ENCODE measurements around the gene TMEM53.

TMEM53 gene

GRCh38 chr1:44696101-44696500 lies 21.8 kb upstream of the TMEM53 start:
- Histone ChIP-seq H3K9ac (ENCODE audit: low read depth, low read length) (no peak overlapping the region), H3K4me3 (ENCODE audit: low read length) (no peak overlapping the region)

GRCh38 chr1:44695671-44696070 lies 21.4 kb upstream of the TMEM53 start:
- Histone ChIP-seq H3K4me3 (ENCODE audit: low read length) (no peak overlapping the region), H3K4me2 (ENCODE audit: low read length) (no peak overlapping the region)

More at GRCh38 chr1:44696101-44696500, 21.8 kb upstream of the TMEM53 start:
- no peaks in the 10 kb centered on the region for H3K9me3 ChIP-seq (replicated peaks; ENCODE audit: low read length)
- no peaks in the 10 kb centered on the region for H3K4me1 ChIP-seq (ENCODE audit: control insufficient read depth, insufficient read depth, low read length)
- peaks cover 23% of the 10 kb centered on the region for H3K27me3 ChIP-seq (ENCODE audit: control insufficient read depth, insufficient read depth, low read length)
- no peaks in the 10 kb centered on the region for H3K36me3 ChIP-seq (ENCODE audit: insufficient read depth, low read length)
- no peak overlapping the region for H3K4me2 ChIP-seq (ENCODE audit: low read length)

GRCh38 chr1:44694863-44695478 lies 20.7 kb upstream of the TMEM53 start:
- Histone ChIP-seq H3K36me3 (ENCODE audit: insufficient read depth, low read length) (no peaks in the 10 kb centered on the region), H3K27me3 (ENCODE audit: control insufficient read depth, insufficient read depth, low read length) (peaks cover 23% of the 10 kb centered on the region), H3K9ac (ENCODE audit: low read depth, low read length) (no peak overlapping the region), H3K4me2 (ENCODE audit: low read length) (no peak overlapping the region), H3K9me3 (replicated peaks; ENCODE audit: low read length) (no peaks in the 10 kb centered on the region), H3K4me3 (ENCODE audit: low read length) (no peak overlapping the region), H3K4me1 (ENCODE audit: control insufficient read depth, insufficient read depth, low read length) (no peaks in the 10 kb centered on the region)

More at GRCh38 chr1:44695671-44696070, 21.4 kb upstream of the TMEM53 start:
- Histone ChIP-seq H3K9me3 (replicated peaks; ENCODE audit: low read length) (no peaks in the 10 kb centered on the region), H3K27me3 (ENCODE audit: control insufficient read depth, insufficient read depth, low read length) (peaks cover 23% of the 10 kb centered on the region), H3K36me3 (ENCODE audit: insufficient read depth, low read length) (no peaks in the 10 kb centered on the region), H3K9ac (ENCODE audit: low read depth, low read length) (no peak overlapping the region), H3K4me1 (ENCODE audit: control insufficient read depth, insufficient read depth, low read length) (no peaks in the 10 kb centered on the region)

- H3K36me3 ChIP-seq (ENCODE audit: insufficient read depth, low read length): no peaks in the 10 kb centered on the region
- peaks cover 23% of the 10 kb centered on the region for H3K27me3 ChIP-seq (ENCODE audit: control insufficient read depth, insufficient read depth, low read length)
- H3K4me1 ChIP-seq (ENCODE audit: control insufficient read depth, insufficient read depth, low read length): no peaks in the 10 kb centered on the region
- H3K4me2 ChIP-seq (ENCODE audit: low read length): no peak overlapping the region
- H3K4me3 ChIP-seq (ENCODE audit: low read length): no peak overlapping the region
- no peak overlapping the region for H3K9ac ChIP-seq (ENCODE audit: low read depth, low read length)
- no peaks in the 10 kb centered on the region for H3K9me3 ChIP-seq (replicated peaks; ENCODE audit: low read length)
Measured at GRCh38 chr1:44693900-44694299, 19.6 kb upstream of the TMEM53 start.

GRCh38 chr1:44693159-44693558 lies 18.9 kb upstream of the TMEM53 start:
- Histone ChIP-seq H3K36me3 (ENCODE audit: insufficient read depth, low read length) (no peaks in the 10 kb centered on the region), H3K4me3 (ENCODE audit: low read length) (no peak overlapping the region), H3K4me2 (ENCODE audit: low read length) (no peak overlapping the region), H3K9me3 (replicated peaks; ENCODE audit: low read length) (no peaks in the 10 kb centered on the region), H3K27me3 (ENCODE audit: control insufficient read depth, insufficient read depth, low read length) (peaks cover 24% of the 10 kb centered on the region), H3K4me1 (ENCODE audit: control insufficient read depth, insufficient read depth, low read length) (no peaks in the 10 kb centered on the region), H3K9ac (ENCODE audit: low read depth, low read length) (no peak overlapping the region)

GRCh38 chr1:44689447-44689765 lies 15.1 kb upstream of the TMEM53 start:
- H3K4me3 ChIP-seq (ENCODE audit: low read length): no peak overlapping the region
- no peaks in the 10 kb centered on the region for H3K9me3 ChIP-seq (replicated peaks; ENCODE audit: low read length)
- no peak overlapping the region for H3K4me2 ChIP-seq (ENCODE audit: low read length)
- no peak overlapping the region for H3K9ac ChIP-seq (ENCODE audit: low read depth, low read length)
- H3K27me3 ChIP-seq (ENCODE audit: control insufficient read depth, insufficient read depth, low read length): peaks cover 15% of the 10 kb centered on the region
- no peaks in the 10 kb centered on the region for H3K36me3 ChIP-seq (ENCODE audit: insufficient read depth, low read length)
- H3K4me1 ChIP-seq (ENCODE audit: control insufficient read depth, insufficient read depth, low read length): no peaks in the 10 kb centered on the region

- Histone ChIP-seq H3K4me1 (ENCODE audit: control insufficient read depth, insufficient read depth, low read length) (no peaks in the 10 kb centered on the region), H3K27me3 (ENCODE audit: control insufficient read depth, insufficient read depth, low read length) (peaks cover 15% of the 10 kb centered on the region), H3K36me3 (ENCODE audit: insufficient read depth, low read length) (no peaks in the 10 kb centered on the region), H3K4me2 (ENCODE audit: low read length) (no peak overlapping the region), H3K4me3 (ENCODE audit: low read length) (no peak overlapping the region), H3K9ac (ENCODE audit: low read depth, low read length) (no peak overlapping the region), H3K9me3 (replicated peaks; ENCODE audit: low read length) (no peaks in the 10 kb centered on the region)
Measured at GRCh38 chr1:44688760-44689446, 14.6 kb upstream of the TMEM53 start.

- Histone ChIP-seq H3K4me3 (ENCODE audit: low read length) (no peak overlapping the region), H3K36me3 (ENCODE audit: insufficient read depth, low read length) (no peaks in the 10 kb centered on the region), H3K4me1 (ENCODE audit: control insufficient read depth, insufficient read depth, low read length) (no peaks in the 10 kb centered on the region), H3K27me3 (ENCODE audit: control insufficient read depth, insufficient read depth, low read length) (peaks cover 6% of the 10 kb centered on the region), H3K4me2 (ENCODE audit: low read length) (no peak overlapping the region), H3K9ac (ENCODE audit: low read depth, low read length) (no peak overlapping the region), H3K9me3 (replicated peaks; ENCODE audit: low read length) (no peaks in the 10 kb centered on the region)
Measured at GRCh38 chr1:44685881-44686280, 11.6 kb upstream of the TMEM53 start.

GRCh38 chr1:44685218-44685617 lies 10.9 kb upstream of the TMEM53 start:
- Histone ChIP-seq H3K4me1 (ENCODE audit: control insufficient read depth, insufficient read depth, low read length) (no peaks in the 10 kb centered on the region), H3K9ac (ENCODE audit: low read depth, low read length) (no peak overlapping the region), H3K4me3 (ENCODE audit: low read length) (no peak overlapping the region), H3K36me3 (ENCODE audit: insufficient read depth, low read length) (no peaks in the 10 kb centered on the region), H3K4me2 (ENCODE audit: low read length) (no peak overlapping the region), H3K9me3 (replicated peaks; ENCODE audit: low read length) (no peaks in the 10 kb centered on the region), H3K27me3 (ENCODE audit: control insufficient read depth, insufficient read depth, low read length) (peaks cover 6% of the 10 kb centered on the region)

- no peak overlapping the region for H3K4me2 ChIP-seq (ENCODE audit: low read length)
- H3K36me3 ChIP-seq (ENCODE audit: insufficient read depth, low read length): no peaks in the 10 kb centered on the region
- no peaks in the 10 kb centered on the region for H3K4me1 ChIP-seq (ENCODE audit: control insufficient read depth, insufficient read depth, low read length)
- H3K4me3 ChIP-seq (ENCODE audit: low read length): no peak overlapping the region
- no peaks in the 10 kb centered on the region for H3K9me3 ChIP-seq (replicated peaks; ENCODE audit: low read length)
- H3K27me3 ChIP-seq (ENCODE audit: control insufficient read depth, insufficient read depth, low read length): peaks cover 6% of the 10 kb centered on the region
- H3K9ac ChIP-seq (ENCODE audit: low read depth, low read length): no peak overlapping the region
Measured at GRCh38 chr1:44684525-44684924, 10.2 kb upstream of the TMEM53 start.

- H3K4me1 ChIP-seq (ENCODE audit: control insufficient read depth, insufficient read depth, low read length): no peaks in the 10 kb centered on the region
- no peaks in the 10 kb centered on the region for H3K36me3 ChIP-seq (ENCODE audit: insufficient read depth, low read length)
- H3K9ac ChIP-seq (ENCODE audit: low read depth, low read length): no peak overlapping the region
- H3K4me3 ChIP-seq (ENCODE audit: low read length): no peak overlapping the region
- H3K27me3 ChIP-seq (ENCODE audit: control insufficient read depth, insufficient read depth, low read length): peaks cover under 1% of the 10 kb centered on the region
- H3K4me2 ChIP-seq (ENCODE audit: low read length): no peak overlapping the region
- H3K9me3 ChIP-seq (replicated peaks; ENCODE audit: low read length): no peaks in the 10 kb centered on the region
Measured at GRCh38 chr1:44682883-44683265, 8.6 kb upstream of the TMEM53 start.
